HG02759 (cell line): ENCODE data around the gene ADGRB3.

Experiments used
- ATAC-seq: cut with Tn5 transposase; IDR thresholded peaks from one replicate; pipeline ENCODE4 v1.9.1; 2021; ENCODE audit warnings: mild to moderate bottlenecking, moderate library complexity; ENCODE audit not compliant: unreplicated experiment

Gene ADGRB3

GRCh38 chr6:69018906-69019305, 383.8 kb downstream of the ADGRB3 start:
- no peak for ATAC-seq

GRCh38 chr6:69019832-69020231, 384.8 kb downstream of the ADGRB3 start:
- no peak for ATAC-seq

GRCh38 chr6:69022993-69023392, 387.9 kb downstream of the ADGRB3 start:
- ATAC-seq: no peak

GRCh38 chr6:69026243-69026642, 391.2 kb downstream of the ADGRB3 start:
- ATAC-seq: no peak

- ATAC-seq: no peak
Observed at GRCh38 chr6:69026715-69027114, 391.6 kb downstream of the ADGRB3 start.

GRCh38 chr6:69027861-69028260, 392.8 kb downstream of the ADGRB3 start:
- no peak for ATAC-seq

GRCh38 chr6:69038841-69039240, 403.8 kb downstream of the ADGRB3 start:
- ATAC-seq: no peak

GRCh38 chr6:69042297-69042696, 407.2 kb downstream of the ADGRB3 start:
- no peak for ATAC-seq

GRCh38 chr6:69044534-69044933, 409.5 kb downstream of the ADGRB3 start:
- ATAC-seq: no peak

- no peak for ATAC-seq
Observed at GRCh38 chr6:69059413-69059812, 424.3 kb downstream of the ADGRB3 start.

GRCh38 chr6:69061066-69061465, 426.0 kb downstream of the ADGRB3 start:
- ATAC-seq: no peak

GRCh38 chr6:69063401-69063800, 428.3 kb downstream of the ADGRB3 start:
- ATAC-seq: no peak

GRCh38 chr6:69064226-69064625, 429.1 kb downstream of the ADGRB3 start:
- no peak for ATAC-seq

- ATAC-seq: no peak
Observed at GRCh38 chr6:69069881-69070280, 434.8 kb downstream of the ADGRB3 start.

- no peak for ATAC-seq
Observed at GRCh38 chr6:69072796-69073195, 437.7 kb downstream of the ADGRB3 start.

- ATAC-seq: no peak
Observed at GRCh38 chr6:69084746-69085335, 449.8 kb downstream of the ADGRB3 start.

GRCh38 chr6:69086689-69087088, 451.6 kb downstream of the ADGRB3 start:
- no peak for ATAC-seq

GRCh38 chr6:69089539-69089938, 454.5 kb downstream of the ADGRB3 start:
- ATAC-seq: no peak

GRCh38 chr6:69090132-69090531, 455.1 kb downstream of the ADGRB3 start:
- ATAC-seq: no peak

GRCh38 chr6:69096681-69097080, 461.6 kb downstream of the ADGRB3 start:
- ATAC-seq: no peak

GRCh38 chr6:69097948-69098347, 462.9 kb downstream of the ADGRB3 start:
- no peak for ATAC-seq

GRCh38 chr6:69098910-69099309, 463.8 kb downstream of the ADGRB3 start:
- peak; percentile 48 for ATAC-seq

GRCh38 chr6:69100772-69101171, 465.7 kb downstream of the ADGRB3 start:
- no peak for ATAC-seq
